Measurements from ENCODE around the gene PAX7.

Gene PAX7

DNA sequence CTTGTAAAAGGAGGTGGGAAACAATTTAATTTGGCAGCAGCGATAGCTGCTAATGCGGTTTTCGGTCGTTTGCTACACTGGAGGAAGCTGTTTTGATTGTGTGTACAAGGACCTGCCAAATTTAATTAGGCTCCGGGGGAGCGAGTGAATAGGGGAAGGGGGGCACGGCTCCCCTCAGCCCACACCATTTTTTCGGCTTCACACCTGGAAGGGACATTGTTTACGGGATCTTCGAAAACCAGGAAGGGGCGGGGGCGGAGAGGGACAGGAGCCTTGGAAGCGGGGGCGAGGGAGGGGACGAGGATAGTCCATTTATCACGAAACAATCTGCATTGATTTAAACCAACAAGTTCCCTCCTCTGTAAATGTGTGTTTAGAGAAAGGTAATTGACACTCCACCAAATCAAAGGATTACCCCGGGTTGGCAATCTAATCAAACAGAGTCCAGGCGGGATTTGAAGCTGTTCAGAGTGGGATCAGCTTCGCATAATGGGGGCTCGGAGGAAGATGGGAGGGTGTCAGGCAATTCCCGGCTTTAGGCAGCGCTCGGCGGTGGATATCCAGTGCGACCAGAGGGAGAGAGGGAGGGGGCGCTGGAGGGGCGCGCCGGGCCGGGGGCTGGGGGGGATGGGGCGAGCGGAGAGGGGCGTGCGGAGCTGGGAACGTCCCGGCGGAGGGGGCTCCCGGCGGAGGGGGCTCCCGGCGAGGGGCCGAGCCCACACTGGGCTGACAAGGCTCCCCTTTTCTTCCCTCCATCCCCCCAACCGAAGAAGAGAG lies 9.8 kb downstream of the PAX7 start:
- no peak for DNase-seq (ENCODE audit: low read depth, low spot score)

DNA sequence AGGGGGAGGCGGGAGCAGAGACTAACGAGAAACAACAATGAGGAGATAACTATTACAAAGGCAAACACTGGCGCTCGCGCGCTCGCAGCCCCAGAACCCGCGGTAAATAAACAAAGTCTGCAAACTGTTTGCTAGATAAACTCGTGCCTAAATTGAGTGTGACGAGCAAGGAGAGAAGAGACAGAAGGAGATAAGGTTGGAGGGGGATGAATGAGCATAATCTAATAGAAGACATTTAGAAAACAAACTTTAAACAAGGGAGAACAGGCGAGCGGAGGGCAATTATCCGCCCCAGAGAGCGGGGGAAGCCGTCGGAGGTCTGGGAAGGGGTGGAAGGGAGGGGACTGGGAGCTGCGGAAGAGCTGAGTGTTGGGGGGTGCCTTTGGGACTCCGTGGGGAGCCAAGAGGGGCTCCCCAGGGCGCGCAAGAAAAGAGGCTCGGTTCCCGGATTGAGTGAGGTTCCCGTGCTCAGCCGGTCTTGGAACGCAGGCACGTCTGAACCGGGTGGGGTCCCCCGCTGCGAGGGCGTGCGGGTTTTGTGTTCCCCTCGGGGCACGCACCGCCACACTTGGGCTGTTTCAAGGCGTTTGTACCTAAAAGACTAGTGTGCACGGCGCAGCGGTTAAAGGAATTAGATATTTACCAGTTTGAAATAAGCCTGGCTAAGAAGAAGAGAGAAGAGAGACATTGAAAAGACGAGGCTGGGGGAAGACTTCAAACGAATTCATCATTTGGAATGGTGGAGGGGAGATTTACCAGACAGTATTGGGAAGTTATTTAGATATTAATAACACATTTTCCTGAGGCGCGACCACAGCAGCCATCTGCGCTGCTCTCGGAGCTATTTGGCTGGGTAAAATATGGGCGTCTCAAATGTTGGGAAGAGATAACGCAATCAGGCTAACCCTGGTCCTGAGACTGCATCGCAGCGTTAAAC lies 10.6 kb downstream of the PAX7 start:
- no peak for DNase-seq (ENCODE audit: low read depth, low spot score)

DNA sequence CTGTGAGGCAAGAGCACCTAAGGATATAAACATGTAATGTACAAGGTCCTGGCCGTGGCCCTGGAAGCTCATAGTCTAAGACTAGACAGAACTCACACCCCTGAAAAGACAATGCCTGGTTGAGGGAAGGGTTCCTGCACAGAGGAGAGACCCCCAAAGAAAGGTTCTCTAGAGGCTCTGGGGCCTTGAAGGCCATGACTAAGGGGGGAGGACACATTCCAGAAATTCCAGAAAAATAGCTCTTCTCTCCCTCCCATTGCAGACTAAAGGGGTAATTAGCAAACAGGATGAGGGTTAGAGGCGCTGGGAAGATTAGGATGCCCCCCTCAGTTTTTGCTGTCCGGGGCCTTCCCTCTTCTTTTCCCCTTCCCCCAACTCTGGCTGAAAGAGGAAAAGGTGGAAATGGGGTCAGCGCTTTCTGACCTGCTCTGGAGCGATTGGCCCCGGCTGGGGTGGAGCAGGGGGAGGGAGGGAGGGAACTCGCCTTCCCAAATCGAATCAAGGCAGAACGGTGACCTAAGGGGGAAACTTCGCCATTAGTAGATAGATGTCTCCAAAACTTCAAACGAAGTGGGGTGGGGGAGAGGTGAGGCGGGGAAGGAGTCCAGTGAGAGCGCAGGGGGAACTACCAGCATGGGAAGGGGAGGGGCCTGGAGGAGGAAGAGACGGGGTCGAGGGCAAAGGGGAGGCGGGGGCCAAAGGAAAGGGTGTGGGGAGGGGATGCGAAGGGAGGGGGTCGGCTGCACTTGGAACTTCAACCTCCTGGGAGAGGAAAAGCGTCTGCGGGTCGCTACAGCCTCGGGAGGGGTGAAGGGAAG lies 11.8 kb downstream of the PAX7 start:
- no peak for DNase-seq (ENCODE audit: low read depth, low spot score)

DNA sequence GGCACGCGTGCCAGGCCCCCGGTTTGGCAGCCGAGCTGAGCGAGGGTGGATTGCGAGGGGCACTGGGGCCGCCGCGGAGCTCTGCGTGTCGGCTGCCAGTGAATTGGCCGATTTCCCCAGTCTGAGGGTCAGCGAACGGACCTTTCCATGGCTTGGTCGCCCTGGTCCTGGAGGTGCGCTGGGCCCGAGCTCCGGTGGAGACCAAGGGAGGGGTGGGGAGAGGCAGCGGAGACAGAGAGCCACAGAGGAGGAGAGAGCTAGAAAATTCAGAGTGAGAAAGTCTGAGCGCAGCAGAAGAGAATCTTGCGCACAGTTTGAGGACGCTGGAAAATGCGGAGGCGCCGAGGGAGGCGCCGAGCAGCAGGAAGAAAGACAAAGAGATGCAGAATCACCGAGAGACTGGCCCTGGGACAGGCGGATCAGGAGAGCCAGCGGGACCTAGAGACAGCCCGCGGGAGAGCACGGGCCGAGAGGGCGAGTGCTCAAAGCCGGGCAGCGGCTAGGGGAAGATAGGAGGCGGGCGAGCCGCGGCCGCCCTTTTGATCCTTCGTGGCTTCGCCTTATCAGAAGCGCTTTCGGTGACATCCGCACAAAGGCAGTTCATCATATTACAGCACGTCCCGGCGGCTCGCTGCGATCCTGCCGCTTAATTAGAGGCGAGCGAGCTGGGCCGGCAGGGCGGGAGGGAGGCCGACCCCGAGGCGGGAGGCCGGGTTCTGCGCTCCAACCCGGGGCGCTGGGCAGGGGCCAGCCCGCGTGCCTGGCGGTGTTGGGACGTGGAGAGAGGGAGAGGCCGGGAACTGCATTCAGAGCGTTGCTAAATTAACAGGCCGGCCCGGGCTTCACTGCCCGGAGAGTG lies 12.7 kb downstream of the PAX7 start:
- no peak for DNase-seq (ENCODE audit: low read depth, low spot score)

DNA sequence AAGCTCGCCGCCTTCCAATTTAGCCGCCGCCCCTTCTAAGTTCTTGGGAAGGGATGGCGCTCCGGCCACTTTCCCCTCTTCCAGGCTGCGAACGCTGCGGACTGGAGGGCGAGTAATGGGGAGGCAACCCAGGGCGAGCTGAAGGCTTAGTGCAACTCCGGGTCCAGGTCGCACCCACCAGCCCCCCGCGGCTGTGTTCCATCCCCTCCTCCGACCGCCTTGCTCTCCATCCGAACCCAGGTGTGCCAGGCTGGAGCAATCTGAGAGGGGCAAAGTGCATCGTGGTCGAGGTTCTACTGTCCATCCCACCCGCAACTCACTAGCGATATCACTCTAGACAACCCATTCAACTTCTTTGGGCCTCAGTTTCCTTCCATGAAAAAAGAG lies 13.4 kb downstream of the PAX7 start:
- no peak for DNase-seq (ENCODE audit: low read depth, low spot score)

DNA sequence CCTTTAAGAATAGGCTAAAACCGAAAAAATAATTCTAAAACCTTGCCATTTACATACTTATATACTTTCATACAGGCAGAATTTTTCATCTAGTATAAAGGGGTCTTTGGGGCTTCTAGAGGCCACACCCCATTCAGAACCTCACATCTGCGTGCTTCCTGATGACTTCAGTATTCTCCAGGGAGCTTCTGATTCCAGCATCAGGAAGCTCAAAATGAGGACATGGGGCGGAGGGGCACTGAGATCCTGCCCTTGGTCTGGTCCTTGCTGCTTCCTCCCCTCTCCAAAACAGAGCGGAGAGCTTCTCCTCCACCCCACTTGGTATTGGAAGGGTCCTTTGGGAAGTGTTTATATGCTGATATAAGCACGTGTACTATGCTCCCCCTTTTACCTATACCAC lies 13.8 kb downstream of the PAX7 start:
- DNase-seq (ENCODE audit: low read depth, low spot score) = no peak

DNA sequence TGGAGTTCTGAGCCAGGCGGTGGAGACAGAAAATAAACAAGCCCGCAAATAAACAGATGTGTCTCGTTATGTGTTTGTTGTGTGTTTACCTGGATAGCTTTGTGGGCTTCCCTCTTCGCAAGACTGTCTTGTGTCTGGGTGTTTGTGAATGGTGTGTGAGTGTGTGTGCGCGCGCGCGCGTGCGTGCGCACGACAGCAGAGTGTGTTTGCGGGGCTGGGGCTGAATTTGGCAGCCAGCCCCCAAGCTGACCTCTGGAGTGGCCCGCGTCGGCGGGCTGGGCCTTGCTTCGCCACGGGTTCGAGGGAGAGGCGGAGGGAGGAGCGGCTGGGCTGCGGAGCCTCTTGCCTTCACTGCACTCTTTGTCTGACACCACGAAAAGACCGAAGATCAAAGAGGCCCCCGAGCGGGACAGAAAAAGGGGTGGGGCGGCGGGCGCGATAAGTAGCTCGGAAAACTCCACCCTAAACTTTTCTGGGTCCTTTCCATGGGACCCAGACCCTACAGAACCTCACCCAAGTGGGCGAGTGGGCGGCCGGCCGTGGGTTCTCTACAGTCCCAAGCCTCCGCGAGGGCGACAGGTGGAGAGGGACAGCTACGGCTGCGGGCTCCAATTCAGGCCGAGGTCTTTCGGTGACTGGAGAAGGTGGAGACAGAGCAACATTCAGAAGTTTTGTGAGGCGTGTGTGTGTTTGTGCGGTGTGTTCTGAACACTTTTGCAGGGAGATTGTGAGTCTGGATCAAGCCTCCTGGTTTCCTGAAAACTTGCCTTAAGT lies 14.5 kb downstream of the PAX7 start:
- no peak for DNase-seq (ENCODE audit: low read depth, low spot score)

DNA sequence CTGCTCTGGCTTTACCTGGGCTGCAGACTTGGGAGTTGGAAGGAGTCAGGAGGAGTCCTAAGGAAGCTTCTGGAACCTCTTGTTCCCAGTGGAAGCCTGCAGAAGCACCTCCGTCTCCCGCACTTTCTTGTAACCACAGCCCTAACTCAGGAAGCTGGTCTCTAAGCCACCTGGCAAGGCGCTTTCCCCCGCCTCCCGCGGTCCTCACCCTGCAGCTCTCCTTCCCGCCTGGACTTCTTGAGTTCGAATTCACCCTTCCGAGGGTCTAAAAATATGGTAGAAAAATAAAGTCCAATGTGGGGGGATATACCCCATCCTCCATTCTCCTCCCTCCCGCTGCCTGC lies 15.1 kb downstream of the PAX7 start:
- no peak for DNase-seq (ENCODE audit: low read depth, low spot score)

DNA sequence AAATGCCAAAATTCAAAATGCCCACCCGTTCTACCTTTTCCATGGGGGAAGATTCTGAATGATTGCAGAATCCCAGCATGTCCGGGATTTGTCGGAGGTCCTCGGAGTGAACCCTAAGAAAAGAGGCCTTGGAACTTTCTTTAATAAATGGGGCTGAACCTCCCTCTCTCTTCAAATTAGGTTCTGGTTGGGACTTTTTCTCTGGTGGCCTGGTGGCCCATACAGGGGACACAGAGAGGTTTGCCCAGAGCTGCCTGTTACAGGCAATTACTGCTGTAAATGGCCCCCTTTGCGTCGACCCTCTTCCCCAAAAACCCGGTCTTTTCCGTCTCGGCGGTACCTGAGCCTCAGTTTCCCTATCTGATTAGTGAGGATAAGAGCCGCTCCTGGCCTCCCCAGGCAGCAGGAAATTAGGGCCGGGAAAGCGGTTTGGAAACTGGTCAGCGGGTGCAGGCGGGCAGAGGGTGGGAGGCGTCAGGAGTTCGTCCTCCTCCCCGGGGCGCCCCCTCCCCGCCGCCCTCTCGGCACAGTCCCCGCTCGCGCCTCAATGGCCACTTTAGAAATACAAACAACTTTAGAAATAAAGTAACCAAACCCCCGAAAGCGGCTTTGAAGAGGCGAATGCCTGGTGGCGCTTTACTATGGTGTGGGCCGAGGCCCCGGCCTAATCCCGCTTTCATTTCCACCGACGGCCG lies 15.6 kb downstream of the PAX7 start:
- DNase-seq (ENCODE audit: low read depth, low spot score) = no peak

DNA sequence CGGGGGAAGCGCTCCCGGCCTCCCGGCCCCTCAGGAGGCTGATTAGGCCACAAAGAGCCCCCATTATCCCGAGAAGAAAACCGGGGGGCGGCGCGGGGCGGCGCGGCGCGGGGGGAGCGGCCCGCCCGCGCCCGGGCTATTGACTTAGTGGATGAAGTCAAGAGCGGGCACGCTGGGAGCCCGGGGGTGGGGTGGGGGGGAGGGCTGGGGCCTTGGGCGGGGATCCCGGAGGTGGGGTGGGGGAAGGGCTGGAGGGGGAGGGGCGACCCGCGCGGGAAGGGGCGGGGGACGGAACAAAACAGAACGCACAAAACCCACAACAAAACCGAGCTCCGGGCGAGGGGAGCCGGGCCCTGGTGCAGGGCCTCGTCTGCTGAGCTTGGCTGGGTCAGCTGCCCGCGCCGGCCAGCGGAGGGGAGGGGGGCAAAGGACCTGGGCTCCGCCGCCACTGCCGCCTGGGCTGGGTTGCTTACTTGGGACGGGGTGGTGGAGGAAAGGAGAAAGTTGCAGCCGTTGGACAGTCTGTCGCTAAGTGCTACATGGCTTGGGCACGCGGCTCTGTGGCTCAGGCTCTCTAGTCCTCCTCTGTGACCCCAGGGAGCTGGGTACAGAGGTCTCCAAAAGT lies 16.3 kb downstream of the PAX7 start:
- DNase-seq (ENCODE audit: low read depth, low spot score) = no peak

DNA sequence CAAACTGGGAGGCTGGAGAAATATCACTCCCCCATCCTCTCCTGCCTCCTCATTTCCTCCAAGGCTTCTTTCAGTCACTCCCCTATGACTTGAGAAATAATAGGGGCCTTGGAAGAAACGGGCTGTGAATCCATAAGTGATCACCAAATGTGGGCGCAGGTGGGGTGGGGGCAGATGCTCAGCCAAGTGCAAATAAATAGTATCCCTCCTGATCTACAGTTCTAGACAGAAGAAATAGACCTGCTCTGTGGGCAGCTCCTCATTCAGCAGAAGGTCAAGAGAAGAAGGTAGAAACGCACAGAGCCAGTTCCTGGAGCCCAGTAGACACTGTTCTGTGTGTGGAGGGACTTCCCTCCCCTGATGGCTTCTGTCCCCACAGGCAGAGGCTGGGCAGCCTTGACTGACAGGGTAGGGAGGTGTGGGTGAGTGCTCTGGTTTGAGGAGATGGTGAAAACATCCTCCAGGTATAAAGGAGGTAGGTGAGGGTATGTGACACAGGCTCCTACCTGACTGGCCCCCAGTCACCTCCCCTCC lies 17.1 kb downstream of the PAX7 start:
- DNase-seq (ENCODE audit: low read depth, low spot score) = no peak

DNA sequence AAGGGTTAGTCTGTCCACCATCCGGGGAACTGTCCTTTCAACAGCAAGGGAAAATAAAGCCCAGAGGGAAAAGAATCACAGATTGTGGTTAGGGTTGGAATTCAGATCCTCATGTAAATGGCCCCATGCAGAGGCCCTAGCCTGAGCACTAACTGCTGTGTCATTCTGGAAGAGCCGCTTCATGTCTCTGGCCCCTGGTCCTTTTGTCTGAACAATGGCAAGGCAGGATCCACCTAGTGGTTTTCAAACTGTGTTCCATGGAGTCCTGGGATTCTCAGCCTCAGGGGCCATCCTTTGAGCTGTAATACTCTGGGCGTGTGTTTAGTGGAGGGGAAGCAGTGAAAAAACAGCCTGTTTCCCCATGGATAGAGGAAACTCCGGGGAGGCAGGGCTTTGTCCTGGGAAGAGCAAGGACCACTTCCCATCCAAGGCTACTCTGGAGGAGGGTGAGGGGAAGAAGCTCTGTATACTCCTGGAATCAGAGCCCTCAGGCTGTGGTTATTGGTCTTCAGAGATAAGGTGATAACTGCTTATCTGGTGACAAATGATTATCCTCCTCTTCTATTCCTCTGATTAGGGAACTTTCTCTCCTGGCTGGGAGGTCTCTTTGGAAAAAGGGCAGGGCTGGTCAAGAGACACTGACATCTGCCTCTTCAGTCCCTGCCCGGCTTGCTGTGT lies 19.2 kb downstream of the PAX7 start:
- DNase-seq (ENCODE audit: low read depth, low spot score) = no peak

DNA sequence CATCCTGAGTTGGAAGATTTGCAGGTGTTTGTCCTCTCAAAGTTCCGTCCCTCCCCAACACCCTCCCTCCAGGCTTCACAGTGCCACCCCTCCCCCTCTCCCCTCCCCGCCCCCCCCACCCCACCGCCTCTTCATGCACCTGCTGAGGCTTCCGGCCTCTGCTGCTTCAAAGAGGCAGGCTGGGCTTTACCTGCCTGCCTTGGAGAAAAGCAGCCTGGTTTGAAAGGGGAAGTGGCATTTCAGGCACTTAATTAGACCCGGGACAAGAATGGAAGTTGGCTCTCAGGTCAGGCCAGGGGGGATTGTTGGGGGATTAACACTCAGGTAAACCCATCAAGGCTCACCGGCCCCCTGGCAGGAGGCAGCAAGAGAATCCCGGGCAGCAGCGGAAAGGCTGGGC lies 21.1 kb downstream of the PAX7 start:
- DNase-seq (ENCODE audit: low read depth, low spot score) = no peak

DNA sequence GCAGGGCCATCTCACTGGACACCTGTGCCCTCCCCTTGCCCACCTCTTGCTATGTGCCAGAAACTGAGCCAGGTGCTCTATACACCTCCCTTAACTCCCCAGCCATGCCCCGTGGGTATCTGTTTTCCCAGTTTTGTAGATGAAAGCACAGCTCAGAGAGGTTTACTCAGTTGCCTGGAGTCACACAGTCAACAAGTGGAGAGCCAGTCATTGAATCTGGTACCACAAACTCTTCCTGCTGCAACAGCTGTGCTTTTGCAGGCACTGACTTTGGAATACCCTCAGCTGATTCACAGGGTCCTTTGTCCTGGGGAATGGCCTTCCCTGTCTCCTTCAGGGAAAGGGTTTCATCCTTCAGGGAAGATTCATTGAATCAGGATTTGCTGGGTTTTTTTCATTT lies 22.1 kb downstream of the PAX7 start:
- no peak for DNase-seq (ENCODE audit: low read depth, low spot score)

DNA sequence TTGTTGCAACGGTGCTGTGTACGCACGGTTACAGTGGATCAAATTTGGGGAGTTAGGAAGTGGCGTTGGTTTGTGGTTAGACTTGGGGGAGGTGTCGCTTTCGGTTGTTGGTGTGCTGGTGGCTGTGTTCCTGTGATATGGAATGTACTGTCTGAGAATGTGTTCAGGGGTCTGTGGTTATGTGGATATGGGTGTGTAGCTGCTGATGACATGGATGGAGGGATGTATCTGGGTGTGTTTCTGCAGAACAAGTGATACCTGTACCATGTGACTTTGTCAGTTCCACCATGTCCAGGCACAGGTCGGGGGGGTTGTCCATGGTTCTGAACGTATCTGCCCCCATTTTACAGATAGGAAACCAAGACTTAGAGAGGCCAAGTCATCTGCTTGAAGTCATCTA lies 22.7 kb downstream of the PAX7 start:
- DNase-seq (ENCODE audit: low read depth, low spot score) = no peak

DNA sequence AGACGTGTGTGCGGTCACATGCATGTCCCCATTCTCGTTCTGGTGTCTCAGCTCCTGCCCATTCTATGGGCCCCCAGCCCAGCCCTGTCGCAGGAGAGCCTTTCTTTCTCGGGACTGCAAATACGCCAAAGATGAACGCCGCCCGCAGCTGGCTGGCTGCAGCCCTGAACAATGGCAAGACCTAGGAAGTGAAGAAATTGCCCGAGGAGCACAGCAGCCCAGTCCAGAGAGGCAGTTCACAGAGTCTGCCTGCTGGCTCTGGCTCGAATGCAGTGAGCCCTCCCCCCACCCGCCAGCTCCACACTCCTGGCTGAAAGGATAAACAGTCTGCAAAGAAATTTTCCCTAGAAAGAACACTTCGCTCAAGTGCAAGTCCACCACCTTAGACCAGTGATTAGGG lies 23.3 kb downstream of the PAX7 start:
- DNase-seq (ENCODE audit: low read depth, low spot score) = no peak

DNA sequence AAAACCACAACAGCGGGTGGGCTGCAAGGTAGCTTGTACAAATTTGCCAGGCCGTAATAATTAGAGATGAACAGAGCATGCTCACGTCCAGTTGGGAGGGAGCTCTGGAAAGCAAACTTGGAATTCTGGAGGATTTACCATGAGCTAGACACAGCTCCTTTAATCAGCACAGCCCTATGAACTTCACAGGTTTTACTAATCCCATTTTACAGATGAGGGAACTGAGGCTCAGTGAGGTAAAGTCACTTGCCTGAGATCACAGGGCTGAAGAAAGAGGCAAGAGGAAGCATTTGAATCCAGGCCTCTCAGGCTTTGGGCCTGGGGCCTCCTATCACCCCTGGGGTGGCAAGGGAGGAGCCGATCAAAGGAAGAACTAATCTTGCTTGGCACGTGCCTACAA lies 24.0 kb downstream of the PAX7 start:
- DNase-seq (ENCODE audit: low read depth, low spot score) = no peak

DNA sequence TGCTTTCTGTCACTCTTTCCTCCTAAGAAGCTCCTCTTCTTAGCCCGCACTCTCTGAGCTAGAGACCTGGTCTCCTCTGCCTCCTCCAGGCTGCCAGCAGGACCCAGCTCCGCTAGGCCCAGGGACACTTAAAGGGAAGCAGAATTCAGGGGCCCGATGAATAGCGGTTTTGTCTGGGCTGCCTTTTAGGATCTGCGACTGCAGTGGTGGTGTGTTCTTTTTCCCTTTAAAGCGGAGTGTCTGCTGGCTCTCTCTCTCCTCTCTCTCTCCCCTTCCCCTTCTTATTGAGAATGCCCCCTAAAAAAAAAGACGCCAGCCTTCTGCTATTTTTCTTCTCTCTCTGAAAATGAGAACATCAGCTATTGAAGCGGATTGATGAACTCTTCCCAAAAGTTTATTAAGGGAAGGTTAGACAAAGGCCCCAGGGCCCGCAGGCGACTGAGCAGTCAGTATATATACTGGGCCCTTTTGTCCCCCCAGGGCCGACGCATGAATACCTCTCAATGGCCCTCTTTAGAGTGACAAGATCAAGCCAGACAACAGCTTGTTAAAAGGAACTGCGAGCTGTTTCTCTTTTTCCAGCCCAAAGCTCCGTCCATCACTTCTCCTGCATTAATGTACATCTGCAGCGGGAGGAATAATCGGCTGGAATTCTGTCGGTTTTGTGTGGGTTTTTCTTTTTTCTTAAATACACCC lies 27.0 kb downstream of the PAX7 start:
- no peak for DNase-seq (ENCODE audit: low read depth, low spot score)
